Activated naive CD8-positive, alpha-beta T cell (primary cell): ENCODE data around the gene ZBTB20.

Experiments used
- H3K27ac Mint-ChIP-seq: one replicate; pipeline ENCODE4 v1.8.0; 2021; ENCODE audit warnings: mixed read lengths
- H3K27me3 Mint-ChIP-seq: one replicate; pipeline ENCODE4 v1.8.0; 2021; ENCODE audit warnings: mixed read lengths
- H3K36me3 Mint-ChIP-seq: one replicate; pipeline ENCODE4 v1.8.0; 2021; ENCODE audit warnings: mixed read lengths
- H3K4me1 Mint-ChIP-seq: one replicate; pipeline ENCODE4 v1.8.0; 2021; ENCODE audit warnings: low read depth, mixed read lengths
- H3K4me3 Mint-ChIP-seq: one replicate; pipeline ENCODE4 v1.8.0; 2021; ENCODE audit warnings: mild to moderate bottlenecking, mixed read lengths
- H3K9me3 Mint-ChIP-seq: one replicate; pipeline ENCODE4 v1.8.0; 2021; ENCODE audit warnings: low read depth, mixed read lengths

Gene ZBTB20

GRCh38 chr3:114848643-114849350, 298.3 kb downstream of the ZBTB20 start:
- no peak overlapping the region for H3K4me3 Mint-ChIP-seq
- H3K36me3 Mint-ChIP-seq, result peaks cover 5% of the 10 kb centered on the region
- H3K9me3 Mint-ChIP-seq, result no peaks in the 10 kb centered on the region
- no peaks in the 10 kb centered on the region for H3K4me1 Mint-ChIP-seq
- no peaks in the 10 kb centered on the region for H3K27me3 Mint-ChIP-seq
- no peak overlapping the region for H3K27ac Mint-ChIP-seq

GRCh38 chr3:114848082-114848481, 299.0 kb downstream of the ZBTB20 start:
- Mint-ChIP-seq H3K27ac (no peak overlapping the region), H3K36me3 (peaks cover 8% of the 10 kb centered on the region), H3K4me3 (no peak overlapping the region), H3K4me1 (peaks cover under 1% of the 10 kb centered on the region), H3K9me3 (no peaks in the 10 kb centered on the region), H3K27me3 (no peaks in the 10 kb centered on the region)

- H3K4me3 Mint-ChIP-seq, result no peak overlapping the region
- H3K27me3 Mint-ChIP-seq, result no peaks in the 10 kb centered on the region
- H3K36me3 Mint-ChIP-seq, result peaks cover 10% of the 10 kb centered on the region
- peaks cover 2% of the 10 kb centered on the region for H3K4me1 Mint-ChIP-seq
- H3K27ac Mint-ChIP-seq, result no peak overlapping the region
- no peaks in the 10 kb centered on the region for H3K9me3 Mint-ChIP-seq
Measured at GRCh38 chr3:114847564-114847963, 299.5 kb downstream of the ZBTB20 start.

- no peaks in the 10 kb centered on the region for H3K27me3 Mint-ChIP-seq
- no peak overlapping the region for H3K4me3 Mint-ChIP-seq
- H3K4me1 Mint-ChIP-seq, result peaks cover 2% of the 10 kb centered on the region
- no peaks in the 10 kb centered on the region for H3K9me3 Mint-ChIP-seq
- H3K27ac Mint-ChIP-seq, result no peak overlapping the region
- H3K36me3 Mint-ChIP-seq, result peaks cover 10% of the 10 kb centered on the region
Measured at GRCh38 chr3:114846779-114847178, 300.3 kb downstream of the ZBTB20 start.

- H3K4me1 Mint-ChIP-seq, result peaks cover 6% of the 10 kb centered on the region
Measured at GRCh38 chr3:114846252-114846651, 300.8 kb downstream of the ZBTB20 start.

GRCh38 chr3:114841515-114841914, 305.6 kb downstream of the ZBTB20 start:
- peaks cover 33% of the 10 kb centered on the region for H3K36me3 Mint-ChIP-seq
- H3K4me1 Mint-ChIP-seq, result peaks cover 8% of the 10 kb centered on the region
- H3K9me3 Mint-ChIP-seq, result no peaks in the 10 kb centered on the region
- H3K27me3 Mint-ChIP-seq, result no peaks in the 10 kb centered on the region
- no peak overlapping the region for H3K4me3 Mint-ChIP-seq
- H3K27ac Mint-ChIP-seq, result no peak overlapping the region

More at GRCh38 chr3:114846252-114846651, 300.8 kb downstream of the ZBTB20 start:
- Mint-ChIP-seq H3K27ac (no peak overlapping the region), H3K27me3 (no peaks in the 10 kb centered on the region), H3K9me3 (no peaks in the 10 kb centered on the region), H3K4me3 (no peak overlapping the region), H3K36me3 (peaks cover 15% of the 10 kb centered on the region)

- Mint-ChIP-seq H3K9me3 (no peaks in the 10 kb centered on the region), H3K27ac (no peak overlapping the region), H3K4me1 (peaks cover 9% of the 10 kb centered on the region), H3K4me3 (no peak overlapping the region), H3K27me3 (no peaks in the 10 kb centered on the region), H3K36me3 (peaks cover 32% of the 10 kb centered on the region)
Measured at GRCh38 chr3:114839476-114839875, 307.6 kb downstream of the ZBTB20 start.

- H3K9me3 Mint-ChIP-seq, result no peaks in the 10 kb centered on the region
- H3K27me3 Mint-ChIP-seq, result no peaks in the 10 kb centered on the region
- H3K4me3 Mint-ChIP-seq, result no peak overlapping the region
- H3K36me3 Mint-ChIP-seq, result peaks cover 29% of the 10 kb centered on the region
- no peak overlapping the region for H3K27ac Mint-ChIP-seq
- H3K4me1 Mint-ChIP-seq, result peaks cover 8% of the 10 kb centered on the region
Measured at GRCh38 chr3:114838025-114838424, 309.1 kb downstream of the ZBTB20 start.

GRCh38 chr3:114834175-114834940, 312.7 kb downstream of the ZBTB20 start:
- Mint-ChIP-seq H3K36me3 (peaks cover 9% of the 10 kb centered on the region), H3K9me3 (no peaks in the 10 kb centered on the region), H3K4me3 (no peak overlapping the region), H3K27ac (no peak overlapping the region), H3K4me1 (peaks cover 4% of the 10 kb centered on the region), H3K27me3 (no peaks in the 10 kb centered on the region)

- peaks cover 8% of the 10 kb centered on the region for H3K4me1 Mint-ChIP-seq
- no peak overlapping the region for H3K27ac Mint-ChIP-seq
Measured at GRCh38 chr3:114831861-114832260, 315.2 kb downstream of the ZBTB20 start.

GRCh38 chr3:114830652-114831051, 316.4 kb downstream of the ZBTB20 start:
- H3K4me1 Mint-ChIP-seq, result peaks cover 5% of the 10 kb centered on the region
- no peak overlapping the region for H3K4me3 Mint-ChIP-seq
- no peaks in the 10 kb centered on the region for H3K9me3 Mint-ChIP-seq
- no peak overlapping the region for H3K27ac Mint-ChIP-seq
- no peaks in the 10 kb centered on the region for H3K36me3 Mint-ChIP-seq
- H3K27me3 Mint-ChIP-seq, result no peaks in the 10 kb centered on the region

More at GRCh38 chr3:114831861-114832260, 315.2 kb downstream of the ZBTB20 start:
- no peak overlapping the region for H3K4me3 Mint-ChIP-seq
- H3K27me3 Mint-ChIP-seq, result no peaks in the 10 kb centered on the region
- H3K36me3 Mint-ChIP-seq, result peaks cover 3% of the 10 kb centered on the region
- H3K9me3 Mint-ChIP-seq, result no peaks in the 10 kb centered on the region

- H3K9me3 Mint-ChIP-seq, result no peaks in the 10 kb centered on the region
Measured at GRCh38 chr3:114829783-114830182, 317.3 kb downstream of the ZBTB20 start.

GRCh38 chr3:114827495-114827894, 319.6 kb downstream of the ZBTB20 start:
- Mint-ChIP-seq H3K9me3 (no peaks in the 10 kb centered on the region), H3K4me1 (peaks cover 5% of the 10 kb centered on the region), H3K27ac (no peak overlapping the region), H3K27me3 (no peaks in the 10 kb centered on the region), H3K4me3 (no peak overlapping the region), H3K36me3 (no peaks in the 10 kb centered on the region)

More at GRCh38 chr3:114829783-114830182, 317.3 kb downstream of the ZBTB20 start:
- no peaks in the 10 kb centered on the region for H3K27me3 Mint-ChIP-seq
- peak overlapping the region; percentile 28 for H3K27ac Mint-ChIP-seq
- no peak overlapping the region for H3K4me3 Mint-ChIP-seq
- H3K4me1 Mint-ChIP-seq, result peaks cover 5% of the 10 kb centered on the region
- no peaks in the 10 kb centered on the region for H3K36me3 Mint-ChIP-seq

- Mint-ChIP-seq H3K9me3 (no peaks in the 10 kb centered on the region), H3K27me3 (no peaks in the 10 kb centered on the region), H3K36me3 (no peaks in the 10 kb centered on the region), H3K4me1 (peaks cover 3% of the 10 kb centered on the region), H3K4me3 (no peak overlapping the region), H3K27ac (no peak overlapping the region)
Measured at GRCh38 chr3:114824014-114824413, 323.1 kb downstream of the ZBTB20 start.

- Mint-ChIP-seq H3K4me1 (peaks cover 2% of the 10 kb centered on the region), H3K36me3 (no peaks in the 10 kb centered on the region), H3K4me3 (no peak overlapping the region), H3K9me3 (no peaks in the 10 kb centered on the region), H3K27ac (no peak overlapping the region), H3K27me3 (no peaks in the 10 kb centered on the region)
Measured at GRCh38 chr3:114823061-114823460, 324.0 kb downstream of the ZBTB20 start.
